ENCODE measurements around the gene TTC39C.
"Not testable (repeated sequence)": the region's sequence is repeated elsewhere in the genome, so short reads cannot be mapped to it uniquely, and the experiment has no call there.

TTC39C gene

GRCh38 chr18:24019641-24020331 is 5.2 kb downstream of the TTC39C start:
- DNase-seq (ENCODE audit: low spot score) = peak; percentile 74
- TF ChIP-seq, protein P1, sequence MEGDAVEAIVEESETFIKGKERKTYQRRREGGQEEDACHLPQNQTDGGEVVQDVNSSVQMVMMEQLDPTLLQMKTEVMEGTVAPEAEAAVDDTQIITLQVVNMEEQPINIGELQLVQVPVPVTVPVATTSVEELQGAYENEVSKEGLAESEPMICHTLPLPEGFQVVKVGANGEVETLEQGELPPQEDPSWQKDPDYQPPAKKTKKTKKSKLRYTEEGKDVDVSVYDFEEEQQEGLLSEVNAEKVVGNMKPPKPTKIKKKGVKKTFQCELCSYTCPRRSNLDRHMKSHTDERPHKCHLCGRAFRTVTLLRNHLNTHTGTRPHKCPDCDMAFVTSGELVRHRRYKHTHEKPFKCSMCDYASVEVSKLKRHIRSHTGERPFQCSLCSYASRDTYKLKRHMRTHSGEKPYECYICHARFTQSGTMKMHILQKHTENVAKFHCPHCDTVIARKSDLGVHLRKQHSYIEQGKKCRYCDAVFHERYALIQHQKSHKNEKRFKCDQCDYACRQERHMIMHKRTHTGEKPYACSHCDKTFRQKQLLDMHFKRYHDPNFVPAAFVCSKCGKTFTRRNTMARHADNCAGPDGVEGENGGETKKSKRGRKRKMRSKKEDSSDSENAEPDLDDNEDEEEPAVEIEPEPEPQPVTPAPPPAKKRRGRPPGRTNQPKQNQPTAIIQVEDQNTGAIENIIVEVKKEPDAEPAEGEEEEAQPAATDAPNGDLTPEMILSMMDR (IDR thresholded peaks at IDR 0.05; ENCODE audit: extremely low read depth, missing control alignments) = no peak

DNA sequence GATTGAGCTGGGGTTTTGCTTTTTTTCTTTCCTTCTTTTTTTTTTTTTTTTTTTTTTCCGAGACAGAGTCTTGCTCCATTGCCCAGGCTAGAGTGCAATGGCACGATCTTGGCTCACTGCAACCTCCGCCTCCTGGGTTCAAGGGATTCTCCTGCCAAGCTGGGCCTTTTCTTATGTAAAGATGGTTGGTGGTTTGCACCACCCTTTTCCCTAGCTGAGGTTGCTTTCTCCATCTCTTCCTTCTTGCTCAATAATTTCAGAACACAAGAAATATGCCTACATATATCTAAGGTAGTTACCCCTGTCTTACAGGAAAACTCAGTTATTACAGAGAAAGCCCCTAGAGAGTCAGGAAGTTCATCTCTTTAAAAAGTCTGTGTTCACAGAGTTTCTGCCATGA is 7.0 kb downstream of the TTC39C start:
- TF ChIP-seq, protein P1 (IDR thresholded peaks at IDR 0.05; ENCODE audit: extremely low read depth, missing control alignments) = no peak
- no peak for DNase-seq (ENCODE audit: low spot score)

- no peak for DNase-seq (ENCODE audit: low spot score)
Measured at GRCh38 chr18:24022161-24022560, 7.6 kb downstream of the TTC39C start.

DNA sequence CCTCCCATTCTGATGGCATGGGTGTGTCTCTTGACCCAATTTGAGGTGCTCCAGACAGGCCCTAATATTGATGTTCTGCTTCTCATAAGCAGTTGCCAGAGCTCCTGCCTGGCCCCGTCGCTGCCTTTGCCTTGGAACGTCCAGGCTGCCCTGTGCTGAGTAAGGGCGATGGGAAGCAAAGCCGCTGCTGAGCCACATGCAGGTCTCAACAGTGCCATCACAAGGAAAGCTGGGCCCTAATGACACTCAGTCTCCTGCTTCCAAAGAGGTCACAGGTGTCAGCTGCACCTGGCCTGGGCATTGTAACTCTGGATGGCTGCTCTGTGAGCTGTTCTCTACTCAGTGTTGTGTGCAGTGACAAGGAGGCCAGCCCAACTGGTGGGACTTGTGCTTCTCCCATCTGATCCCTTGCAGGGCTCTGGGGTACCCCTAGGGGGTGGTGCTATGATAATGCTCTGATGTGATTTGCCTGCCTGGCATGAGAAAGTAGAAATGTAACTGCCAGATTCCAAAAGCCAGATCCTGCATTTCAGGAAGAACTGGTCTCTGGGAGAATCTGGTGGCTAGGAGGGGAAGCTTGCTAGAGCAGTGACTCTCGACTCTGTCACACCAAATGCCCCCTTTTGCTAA is 8.7 kb downstream of the TTC39C start:
- TF ChIP-seq, protein P1 (IDR thresholded peaks at IDR 0.05; ENCODE audit: extremely low read depth, missing control alignments) = no peak
- DNase-seq (ENCODE audit: low spot score) = no peak

More at GRCh38 chr18:24022161-24022560, 7.6 kb downstream of the TTC39C start:
- TF ChIP-seq, protein P1 (IDR thresholded peaks at IDR 0.05; ENCODE audit: extremely low read depth, missing control alignments) = no peak

DNA sequence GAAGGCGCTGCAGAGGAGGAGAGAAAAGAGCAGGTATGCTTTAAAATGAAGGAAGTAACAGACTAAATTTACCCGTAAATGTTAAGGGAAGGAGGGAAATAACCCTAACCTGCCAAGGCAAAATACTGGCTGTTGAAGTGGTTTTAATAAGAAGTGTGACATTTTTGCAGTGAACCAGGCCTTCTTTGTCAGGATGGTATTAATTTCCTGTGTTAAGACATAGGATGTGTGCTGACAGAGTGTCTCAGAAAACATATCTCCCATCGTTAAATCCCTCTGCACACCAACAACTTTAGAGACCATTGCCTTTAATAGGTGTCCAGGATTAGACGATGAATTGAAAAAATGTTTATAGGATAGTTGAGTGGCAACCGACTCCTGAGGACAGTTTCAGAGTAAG is 9.9 kb downstream of the TTC39C start:
- TF ChIP-seq, protein P1 (IDR thresholded peaks at IDR 0.05; ENCODE audit: extremely low read depth, missing control alignments) = no peak
- DNase-seq (ENCODE audit: low spot score) = no peak

GRCh38 chr18:24026457-24026856 is 11.9 kb downstream of the TTC39C start:
- TF ChIP-seq, protein P1 (IDR thresholded peaks at IDR 0.05; ENCODE audit: extremely low read depth, missing control alignments) = no peak
- DNase-seq (ENCODE audit: low spot score) = no peak

GRCh38 chr18:24027156-24027827 is 12.7 kb downstream of the TTC39C start:
- DNase-seq (ENCODE audit: low spot score) = no peak
- TF ChIP-seq, protein P1 (IDR thresholded peaks at IDR 0.05; ENCODE audit: extremely low read depth, missing control alignments) = no peak

GRCh38 chr18:24028946-24029345 is 14.4 kb downstream of the TTC39C start:
- not testable (repeated sequence) for DNase-seq (ENCODE audit: low spot score)
